GM18858 (cell line): Measurements from ENCODE around the gene RAG2.
A peak's percentile ranks its signal among the peaks of the same experiment; 100 is the strongest.

ENCODE experiments used
- ATAC-seq: cut with Tn5 transposase; IDR thresholded peaks from one replicate; pipeline ENCODE4 v1.9.1; 2021; ENCODE audit not compliant: unreplicated experiment

RAG2 gene

GRCh38 chr11:36598051-36598450 is at the start of gene RAG2:
RAG2 (minus strand) TSS chr11:36598236; CDS start chr11:36594168, 4,068 bp downstream.
- ATAC-seq: no peak

DNA sequence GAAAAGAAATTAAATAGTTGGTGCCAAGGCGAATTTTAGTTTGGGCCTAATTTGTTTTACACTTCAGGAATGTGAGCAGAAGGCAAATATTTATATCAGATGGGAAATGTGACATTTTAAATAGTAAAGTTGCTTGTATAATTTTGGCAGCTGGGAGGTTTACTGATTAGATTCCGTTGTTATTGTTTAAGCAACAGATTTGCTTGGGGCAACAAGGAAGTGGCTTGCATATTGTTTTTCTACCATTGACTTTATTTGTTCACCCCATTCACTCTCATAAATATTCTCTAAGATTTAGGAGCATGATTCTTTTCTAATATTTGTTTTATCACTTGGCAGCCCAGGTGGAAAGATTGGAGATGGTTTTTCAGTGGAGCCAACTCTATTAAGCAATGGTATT is 40.5 kb upstream of the RAG2 start:
- no peak for ATAC-seq

DNA sequence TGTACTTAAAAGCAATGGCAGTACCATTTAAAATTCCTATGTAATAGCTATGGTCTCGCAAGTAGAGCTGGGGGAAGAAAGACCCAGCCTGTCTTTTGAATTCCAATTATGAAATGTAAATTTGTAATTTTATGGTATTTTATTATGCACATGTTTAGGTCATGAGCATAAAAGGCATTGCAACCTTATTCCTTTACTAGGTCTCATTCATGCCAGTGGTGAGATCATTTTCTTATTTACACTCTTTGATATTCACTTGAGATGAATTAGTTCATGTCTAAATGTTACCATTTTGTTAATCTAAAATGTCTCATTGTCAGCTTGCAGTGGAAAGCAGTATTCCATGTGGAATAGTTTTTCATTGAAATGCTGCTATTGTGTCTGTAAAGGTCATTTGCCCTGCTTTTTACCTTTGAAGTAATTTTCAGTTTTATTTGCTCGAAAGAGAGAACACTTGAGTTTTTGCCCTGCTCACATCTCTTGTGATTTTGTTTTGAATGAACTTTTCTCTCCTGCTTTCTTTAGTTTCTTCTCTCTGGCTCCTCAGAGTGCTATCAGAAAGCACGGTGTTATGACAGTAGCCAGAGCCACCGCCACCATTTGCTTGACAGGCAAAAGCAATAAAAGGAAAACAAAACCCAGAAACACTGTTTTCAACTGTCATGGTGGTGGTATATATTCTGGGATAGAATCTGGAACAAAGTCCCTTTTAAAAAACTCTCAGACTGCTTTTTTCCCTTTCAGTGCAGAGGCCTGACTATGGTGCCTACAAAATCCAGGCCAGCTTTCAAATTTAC is 37.2 kb upstream of the RAG2 start:
- no peak for ATAC-seq

GRCh38 chr11:36631774-36632173 is 33.7 kb upstream of the RAG2 start:
- peak; percentile 90 for ATAC-seq

GRCh38 chr11:36628765-36629244 is 30.8 kb upstream of the RAG2 start:
- ATAC-seq: no peak

- no peak for ATAC-seq
Observed at GRCh38 chr11:36628141-36628540, 30.1 kb upstream of the RAG2 start.

GRCh38 chr11:36627471-36627870 is 29.4 kb upstream of the RAG2 start:
- no peak for ATAC-seq

- no peak for ATAC-seq
Observed at GRCh38 chr11:36627006-36627405, 29.0 kb upstream of the RAG2 start.

DNA sequence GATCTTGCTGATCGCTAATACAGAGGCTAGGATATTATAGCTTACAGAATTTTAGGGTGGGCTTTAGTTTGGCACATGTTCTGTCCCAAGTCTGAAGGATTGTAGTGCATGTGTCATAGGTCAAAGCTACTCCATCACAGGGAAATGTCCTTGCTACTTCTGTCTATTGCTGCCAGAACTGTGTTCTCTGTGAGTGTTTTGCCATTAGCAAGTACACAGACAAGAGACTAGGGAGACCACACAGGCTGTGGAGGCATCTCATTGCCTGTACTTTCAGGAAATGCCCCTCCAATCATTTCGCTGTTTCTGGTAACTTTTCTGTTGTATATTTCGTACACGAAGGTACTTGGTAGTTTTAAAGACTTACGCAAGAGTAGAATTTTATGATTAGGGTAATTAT is 25.5 kb upstream of the RAG2 start:
- no peak for ATAC-seq

- ATAC-seq: no peak
Observed at GRCh38 chr11:36622431-36623136, 24.5 kb upstream of the RAG2 start.

GRCh38 chr11:36620246-36620645 is 22.2 kb upstream of the RAG2 start:
- no peak for ATAC-seq

DNA sequence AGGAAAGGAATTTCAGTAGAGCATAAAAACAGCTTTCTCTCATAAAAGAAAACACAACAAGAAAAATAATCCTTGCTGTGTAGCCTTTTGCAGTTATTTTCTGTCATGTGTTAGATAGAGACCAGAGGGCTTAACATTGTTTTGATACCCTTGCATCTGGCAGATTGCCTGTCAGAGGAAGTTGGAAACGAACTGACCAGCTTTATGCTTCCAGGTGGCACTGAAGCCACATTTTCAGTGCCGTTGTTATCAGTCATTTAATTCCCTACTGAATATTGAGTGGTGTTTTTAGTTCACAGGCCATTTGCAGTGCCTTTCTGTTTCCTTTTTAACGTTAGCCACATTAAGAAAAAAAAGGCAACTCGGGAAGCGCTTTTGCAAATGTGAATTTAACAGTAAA is 21.5 kb upstream of the RAG2 start:
- no peak for ATAC-seq

GRCh38 chr11:36618363-36619047 is 20.5 kb upstream of the RAG2 start:
- no peak for ATAC-seq

GRCh38 chr11:36617543-36618362 is 19.7 kb upstream of the RAG2 start:
- ATAC-seq: no peak

DNA sequence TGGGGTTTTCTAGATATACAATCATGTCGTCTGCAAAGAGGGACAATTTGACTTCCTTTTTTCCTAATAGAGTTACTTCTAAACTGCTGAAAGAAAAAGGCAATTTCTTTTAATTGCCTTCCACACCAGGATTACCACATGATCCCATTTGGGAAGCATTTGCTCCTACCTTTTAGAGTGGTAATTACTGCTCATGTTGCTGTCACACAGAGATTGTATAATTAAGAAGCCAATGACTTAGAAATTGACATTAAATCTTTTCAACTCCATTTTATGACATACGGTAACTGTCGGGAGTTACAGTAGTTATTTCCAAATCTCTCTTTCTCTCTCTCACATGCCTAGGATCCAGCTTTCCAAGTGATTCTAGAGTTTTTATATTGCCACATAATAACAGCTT is 17.8 kb upstream of the RAG2 start:
- no peak for ATAC-seq

GRCh38 chr11:36609383-36609782 is 11.3 kb upstream of the RAG2 start:
- no peak for ATAC-seq

- no peak for ATAC-seq
Observed at GRCh38 chr11:36608491-36609199, 10.6 kb upstream of the RAG2 start.

- ATAC-seq: peak; percentile 50
Observed at GRCh38 chr11:36605221-36606216, 7.5 kb upstream of the RAG2 start.

DNA sequence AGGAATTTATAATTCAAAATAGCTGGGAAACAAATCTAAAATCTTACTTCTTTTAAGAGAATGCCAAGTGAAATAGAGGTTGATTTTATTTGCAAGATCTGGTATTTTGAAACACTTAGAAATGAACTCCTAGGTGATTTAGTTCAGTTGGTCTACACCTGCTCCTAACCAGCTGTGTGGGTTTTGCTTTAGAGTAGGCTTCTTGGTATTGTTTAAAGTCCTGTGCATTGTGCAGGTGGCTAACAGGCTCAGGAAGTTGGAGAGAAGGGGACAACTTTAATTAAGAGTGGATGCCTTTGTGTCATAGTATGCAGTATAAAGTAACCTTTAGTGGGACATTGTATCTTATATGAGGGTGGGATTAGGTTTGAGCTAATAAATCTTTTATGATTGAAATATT is 4.1 kb upstream of the RAG2 start:
- no peak for ATAC-seq
